SKM-1 treated with dmso at 0.1 percent for 144 hours (cell line): ENCODE data around the gene ASCL5.
A peak's percentile ranks its signal among the peaks of the same experiment; 100 is the strongest.
"Not testable (repeated sequence)": the region's sequence is repeated elsewhere in the genome, so short reads cannot be mapped to it uniquely, and the experiment has no call there.

ENCODE experiments used
- DNase-seq: peaks from one replicate; lab custom pipeline; 2025; ENCODE audit not compliant: unreplicated experiment; lab: John Stamatoyannopoulos, UW

The ASCL5 gene

DNA sequence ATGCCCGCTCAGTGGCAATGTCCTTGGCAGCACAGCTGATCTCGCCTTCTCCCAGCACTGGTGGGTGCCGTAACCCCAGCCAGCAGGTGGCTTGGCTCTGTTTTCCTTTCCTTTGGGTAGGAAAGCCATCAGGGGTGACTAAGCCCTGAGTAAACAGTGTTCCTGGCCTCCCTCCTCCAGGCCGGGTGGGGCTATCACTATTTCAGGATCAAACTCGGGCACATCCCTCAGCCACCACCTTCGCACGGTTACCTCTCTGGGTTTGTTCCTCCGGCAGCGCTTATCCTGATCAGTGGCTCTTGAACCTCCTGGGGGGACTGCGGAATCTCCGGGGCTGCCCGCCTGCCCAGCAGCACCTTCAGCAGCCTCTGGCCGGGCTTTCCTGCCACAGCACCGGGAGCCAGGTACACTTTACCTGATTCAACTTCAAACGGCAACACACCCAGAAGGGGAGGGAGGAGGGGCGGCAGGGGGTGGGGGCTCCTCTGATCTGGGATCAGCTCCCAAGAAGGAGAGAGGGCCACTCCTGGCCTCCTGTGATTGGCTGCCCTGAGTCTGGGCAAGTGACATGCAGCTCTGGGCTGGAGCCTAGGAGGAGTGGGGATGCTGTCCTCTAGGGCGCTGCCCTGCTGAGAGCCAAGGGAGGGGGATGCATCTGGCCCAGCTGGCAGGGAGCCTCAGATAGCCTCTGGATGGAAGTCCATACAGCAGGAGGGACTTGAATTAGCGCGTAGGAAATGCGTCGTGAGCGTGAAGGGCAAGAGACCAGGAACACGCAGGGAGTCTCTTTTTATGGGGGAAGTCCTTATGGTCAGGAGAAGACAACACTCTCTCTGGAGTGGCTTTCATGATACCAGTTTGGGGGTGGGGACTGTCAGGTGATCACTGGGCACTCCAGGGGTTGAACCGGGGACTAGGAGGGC lies at the start of gene ASCL5:
Gene ASCL5, minus strand, starts transcription at position 353 of the 923 bp plus-strand sequence. CDS start 11,812 bp downstream, outside the sequence.
- DNase-seq: no peak

DNA sequence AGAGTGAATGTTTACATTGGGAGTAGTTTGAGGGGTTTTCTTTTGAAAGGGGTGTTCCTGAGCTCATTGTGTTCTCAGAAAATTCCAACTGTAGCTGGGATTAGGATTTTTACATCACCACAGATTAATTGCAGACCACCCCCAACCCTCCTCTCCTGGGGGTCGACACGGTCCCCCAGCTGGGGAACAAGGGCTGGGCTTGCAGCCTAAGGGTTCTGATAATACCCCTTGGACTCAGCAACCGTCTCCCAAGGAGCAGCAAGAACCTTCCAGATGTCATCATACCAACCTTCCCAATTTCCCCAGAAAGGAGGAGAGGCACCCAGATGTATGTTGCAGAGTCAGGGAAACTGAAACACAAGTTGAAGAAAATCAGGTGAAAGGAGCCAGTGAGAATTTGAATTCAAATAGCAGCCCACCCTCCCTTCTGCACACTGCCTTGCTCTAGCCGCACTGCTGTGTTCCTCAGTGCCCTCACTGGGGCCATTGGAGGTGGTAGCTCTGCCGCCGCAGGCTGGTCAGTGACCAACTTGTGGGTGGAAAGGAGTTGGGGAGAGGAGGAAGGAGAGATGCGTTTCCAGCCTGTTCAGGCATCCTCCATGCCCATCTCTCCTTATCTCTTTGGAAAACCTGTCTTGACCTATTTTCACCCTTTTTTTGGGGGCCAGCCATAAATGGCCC lies 49.0 kb upstream of the ASCL5 start:
- no peak for DNase-seq

GRCh38 chr1:201173736-201174135 lies 46.8 kb upstream of the ASCL5 start:
- no peak for DNase-seq

DNA sequence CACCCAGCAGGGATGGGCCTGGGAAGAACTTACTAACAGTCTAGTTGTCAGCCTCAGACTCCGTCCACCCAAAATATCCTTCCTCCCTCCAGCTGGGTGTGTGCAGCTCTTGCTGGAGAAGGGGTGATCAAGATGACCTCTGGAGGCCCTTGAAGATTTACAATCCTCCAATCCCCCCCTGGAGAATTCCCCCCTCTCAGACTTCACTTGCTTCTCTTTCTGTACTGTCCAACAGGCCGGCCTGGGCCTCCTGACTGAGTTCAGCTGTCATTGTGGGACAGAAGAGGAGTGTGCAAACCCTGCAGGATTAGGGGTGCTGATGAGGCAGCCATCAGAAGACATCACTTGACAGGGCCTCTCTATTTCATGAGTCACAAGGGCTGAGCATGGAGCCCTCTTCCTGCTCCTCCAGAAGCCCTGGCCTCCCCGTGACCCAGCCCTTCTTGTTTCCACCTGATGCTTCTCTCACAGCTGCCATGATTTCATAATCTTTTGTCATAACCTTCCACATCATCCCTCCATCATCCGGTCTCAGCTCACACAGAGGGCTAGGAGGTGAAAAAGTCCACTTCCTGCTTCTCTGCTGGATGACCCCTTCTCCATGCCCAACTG lies 46.1 kb upstream of the ASCL5 start:
- peak; percentile 35 for DNase-seq

- DNase-seq: no peak
Measured at GRCh38 chr1:201172326-201172725, 45.3 kb upstream of the ASCL5 start.

- DNase-seq: peak; percentile 41
Measured at GRCh38 chr1:201171063-201172036, 44.4 kb upstream of the ASCL5 start.

GRCh38 chr1:201170533-201171062 lies 43.6 kb upstream of the ASCL5 start:
- peak; percentile 96 for DNase-seq

DNA sequence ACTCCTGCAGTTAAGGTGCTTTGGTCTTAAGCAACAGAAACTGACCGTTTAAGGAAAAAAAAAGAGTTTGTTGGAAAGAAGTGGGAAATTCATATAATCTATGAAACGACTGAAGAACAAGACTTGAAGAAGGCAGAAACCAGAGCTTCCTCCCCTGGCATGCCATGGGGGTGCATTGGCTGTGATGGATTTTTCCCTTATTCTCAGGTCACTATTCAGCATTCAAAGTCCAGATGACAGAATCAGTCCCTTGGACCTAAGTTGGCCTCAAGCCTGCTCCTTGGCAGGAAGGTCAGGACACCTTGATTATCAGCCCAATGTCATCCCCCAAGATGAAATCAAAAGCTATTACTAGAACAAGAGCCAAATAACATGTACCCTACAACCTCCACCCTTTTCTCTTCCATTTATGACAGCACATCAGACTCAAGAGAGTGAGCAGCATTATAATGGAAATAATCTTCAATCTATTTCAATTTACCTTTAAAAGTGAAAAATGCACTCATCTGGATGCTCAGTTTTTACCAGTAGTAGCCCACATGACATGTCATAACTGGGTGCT lies 43.1 kb upstream of the ASCL5 start:
- no peak for DNase-seq

DNA sequence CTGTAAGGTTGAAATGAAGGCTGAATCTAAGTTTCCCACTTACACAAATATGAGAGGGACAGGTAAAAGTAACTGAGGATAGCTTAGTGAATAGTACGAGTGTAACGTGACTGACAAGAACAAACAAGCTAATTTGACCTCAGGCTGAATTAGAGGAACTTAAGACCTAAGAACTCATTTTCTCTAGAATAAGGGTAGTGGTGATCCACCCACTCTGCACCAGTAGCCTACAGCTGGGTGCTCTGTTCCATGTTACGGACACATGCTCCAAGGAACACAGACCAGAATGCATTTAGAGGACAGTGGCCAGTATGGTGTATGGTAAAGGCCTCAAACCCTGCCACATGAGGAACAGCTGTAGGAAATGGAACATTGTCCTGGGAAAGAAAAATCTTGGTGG lies 42.2 kb upstream of the ASCL5 start:
- no peak for DNase-seq

- DNase-seq: no peak
Measured at GRCh38 chr1:201167041-201167991, 40.3 kb upstream of the ASCL5 start.

GRCh38 chr1:201164645-201165044 lies 37.7 kb upstream of the ASCL5 start:
- DNase-seq: no peak

DNA sequence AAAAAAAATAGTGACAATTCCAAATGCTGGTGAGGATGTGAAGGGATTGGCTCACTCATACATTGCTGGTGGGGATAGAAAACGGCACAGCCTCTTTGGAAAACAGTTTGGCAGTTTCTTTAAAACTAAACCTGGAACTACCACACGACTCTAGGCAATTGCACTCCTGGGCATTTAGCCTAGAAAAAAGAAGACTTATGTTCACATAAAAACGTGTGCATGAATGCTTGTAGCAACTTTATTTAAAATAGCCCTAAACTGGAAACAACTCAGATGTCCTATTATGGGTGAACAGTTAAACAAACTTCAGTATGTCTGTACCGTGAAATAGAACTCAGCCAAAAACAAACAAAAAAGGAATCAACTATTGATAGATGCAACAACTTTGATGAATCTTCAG lies 36.7 kb upstream of the ASCL5 start:
- DNase-seq: no peak

GRCh38 chr1:201163036-201163435 lies 36.1 kb upstream of the ASCL5 start:
- DNase-seq: not testable (repeated sequence)

DNA sequence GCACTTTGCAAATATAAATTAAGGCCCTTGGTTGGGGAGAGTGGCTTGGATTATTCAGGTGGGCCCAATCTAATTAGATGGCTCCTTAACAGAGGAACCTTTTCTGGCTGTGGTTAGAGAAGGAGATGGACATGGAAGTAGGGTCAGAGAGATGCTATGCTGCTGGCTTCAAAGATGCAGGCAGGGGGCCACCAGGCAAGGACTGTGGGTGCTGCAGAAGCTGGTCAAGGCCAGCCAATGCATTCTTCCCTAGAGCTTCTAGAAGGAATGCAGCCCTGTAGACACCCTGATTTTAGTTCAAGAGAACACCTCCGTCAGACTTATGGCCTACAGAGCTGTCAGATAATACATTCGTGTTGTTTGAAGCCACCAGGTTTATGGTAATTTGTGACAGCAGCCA lies 31.0 kb upstream of the ASCL5 start:
- no peak for DNase-seq

- DNase-seq: no peak
Measured at GRCh38 chr1:201156819-201157218, 29.8 kb upstream of the ASCL5 start.

- DNase-seq: no peak
Measured at GRCh38 chr1:201156346-201156745, 29.4 kb upstream of the ASCL5 start.

GRCh38 chr1:201155354-201155753 lies 28.4 kb upstream of the ASCL5 start:
- no peak for DNase-seq

GRCh38 chr1:201154389-201155165 lies 27.6 kb upstream of the ASCL5 start, which contains the start of gene TMEM9:
Gene TMEM9, minus strand, starts transcription at chr1:201154474. Its CDS starts 551 bp downstream, at chr1:201153923.
- peak; percentile 92 for DNase-seq
